Stimulated activated CD4-positive, alpha-beta T cell treated with anti-CD3 and anti-CD28 coated beads, Interleukin-1b, Interleukin-23, amount 100 ng/mL, for 48 hours (primary cell): ENCODE data around the gene STAP2.

Source experiments
- DNase-seq: peaks from one replicate; pipeline ENCODE4 v3.0.0-alpha.2; 2020

STAP2 gene

DNA sequence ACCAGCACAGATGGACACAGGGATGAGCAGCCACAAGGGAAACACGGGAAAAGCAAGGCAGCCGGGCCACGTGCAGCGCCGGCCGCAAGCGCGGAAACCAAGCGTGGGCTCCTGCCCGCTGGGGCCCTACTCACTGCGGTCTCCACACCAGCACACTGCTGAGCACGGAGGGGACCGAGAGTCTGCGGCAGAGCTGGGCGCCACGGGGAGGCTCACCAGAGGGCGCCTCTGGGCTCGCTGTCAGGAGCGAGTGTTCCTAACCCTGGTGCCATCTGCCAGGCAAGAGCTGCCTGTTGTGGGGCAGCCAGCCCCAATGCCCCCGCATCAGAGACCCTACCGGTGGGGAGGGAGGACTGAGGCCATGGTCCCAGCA lies 31.2 kb upstream of the STAP2 start:
- DNase-seq, result peak; percentile 78

DNA sequence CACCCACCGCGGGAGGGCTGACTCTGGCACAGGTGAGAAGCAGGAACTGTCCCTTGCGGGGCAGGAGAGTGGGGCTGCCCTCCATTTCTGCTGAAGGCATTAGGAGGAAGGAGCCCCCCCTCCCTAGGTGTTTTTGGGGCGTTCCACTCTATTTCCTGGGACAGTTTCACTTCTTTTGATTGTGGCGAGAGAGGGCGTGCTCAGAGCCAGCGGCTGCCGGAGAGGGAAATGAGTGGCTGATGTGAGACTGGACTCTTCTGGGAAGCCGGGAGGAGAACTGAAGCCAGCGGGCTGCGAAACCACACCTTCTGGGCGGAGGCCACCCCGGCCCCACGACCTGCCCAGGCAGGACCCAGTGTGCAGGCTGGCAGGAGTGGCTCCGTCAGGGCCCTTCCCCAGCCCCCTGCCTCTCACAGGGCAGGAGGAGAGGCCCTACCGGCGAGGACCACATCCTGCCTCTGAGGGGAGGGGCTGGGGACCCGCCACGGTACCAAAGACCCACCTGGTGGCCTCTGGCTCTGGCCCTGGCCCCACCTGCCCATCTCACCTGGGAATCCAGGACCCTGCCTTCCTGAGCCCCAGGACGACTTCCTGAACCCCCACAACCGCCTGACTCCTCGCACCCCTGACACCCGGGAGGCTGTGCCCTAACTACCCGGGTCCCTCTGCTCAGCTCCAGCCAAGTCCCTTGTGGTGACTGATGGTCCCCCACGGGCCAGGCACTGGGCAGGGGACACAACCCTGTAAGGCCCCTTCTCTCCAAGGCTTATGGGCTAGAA lies 30.7 kb upstream of the STAP2 start:
- peak; percentile 76 for DNase-seq

DNA sequence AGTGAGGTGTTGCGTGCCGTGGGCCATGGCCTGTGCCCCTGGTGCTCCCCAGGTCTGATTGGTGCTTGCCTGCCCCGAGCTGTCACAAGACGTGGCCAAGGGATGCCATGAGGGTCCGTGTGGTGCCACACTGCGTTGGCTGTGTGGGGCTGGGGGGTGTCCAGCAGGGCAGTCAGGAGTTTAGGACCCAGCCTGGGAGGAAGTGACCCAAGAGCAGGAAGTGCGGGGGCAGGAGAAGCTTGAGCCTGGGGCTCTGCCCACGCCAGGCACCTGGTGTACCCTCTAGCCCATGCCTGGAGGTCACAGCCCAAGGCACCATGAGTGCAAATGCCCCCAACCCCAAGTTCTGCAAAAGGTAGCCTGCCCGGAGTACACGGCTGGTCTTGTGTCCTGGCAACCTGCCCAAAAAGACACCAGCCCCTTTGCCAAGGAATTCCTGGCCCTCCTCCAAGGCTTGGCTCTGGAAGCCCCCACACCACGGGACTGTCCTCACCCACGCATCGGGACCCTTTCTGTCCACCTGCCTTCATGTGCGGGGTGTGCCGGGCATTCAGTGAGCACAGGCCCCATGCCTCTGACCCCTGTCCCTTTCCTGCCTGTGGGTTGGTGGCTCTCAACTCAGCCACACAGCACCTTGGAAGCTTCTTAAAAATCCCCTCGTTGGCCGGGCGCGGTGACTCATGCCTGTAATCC lies 29.6 kb upstream of the STAP2 start:
- DNase-seq, result no peak

DNA sequence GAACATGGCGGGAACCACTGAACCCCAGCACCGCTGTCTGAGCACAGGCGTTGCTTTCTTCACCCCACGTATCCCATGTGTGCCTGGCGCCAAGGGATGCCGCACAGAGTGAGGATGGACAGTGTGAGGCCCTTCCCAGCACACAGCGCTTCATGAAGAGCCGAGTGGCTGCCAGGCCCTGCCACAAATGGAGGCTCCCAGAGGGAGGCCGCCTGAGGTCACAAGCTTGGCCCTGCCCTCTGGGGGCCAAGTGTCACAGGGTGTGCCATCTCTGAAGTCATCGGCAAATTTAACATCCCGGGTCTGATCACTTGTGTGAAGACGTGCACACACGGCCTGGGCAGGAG lies 29.1 kb upstream of the STAP2 start:
- no peak for DNase-seq

DNA sequence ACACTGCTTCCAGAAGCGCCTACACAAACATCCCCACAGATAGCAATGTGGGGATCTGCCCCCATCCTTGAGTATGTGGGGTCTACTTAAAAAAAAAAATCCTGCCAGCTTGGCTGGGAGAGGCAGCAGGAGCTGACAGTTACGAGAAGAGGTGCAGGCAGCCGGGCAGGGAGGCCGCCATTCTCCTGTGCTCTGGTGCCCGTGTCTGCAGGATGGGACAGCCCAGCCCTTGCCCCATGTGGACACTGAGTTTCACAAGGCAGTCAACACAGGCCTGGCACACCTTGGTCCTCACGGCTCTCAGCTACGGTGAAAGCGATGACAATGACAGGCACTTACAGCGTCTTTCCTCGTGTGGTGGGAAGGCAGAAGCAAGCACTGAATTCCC lies 28.7 kb upstream of the STAP2 start:
- no peak for DNase-seq

DNA sequence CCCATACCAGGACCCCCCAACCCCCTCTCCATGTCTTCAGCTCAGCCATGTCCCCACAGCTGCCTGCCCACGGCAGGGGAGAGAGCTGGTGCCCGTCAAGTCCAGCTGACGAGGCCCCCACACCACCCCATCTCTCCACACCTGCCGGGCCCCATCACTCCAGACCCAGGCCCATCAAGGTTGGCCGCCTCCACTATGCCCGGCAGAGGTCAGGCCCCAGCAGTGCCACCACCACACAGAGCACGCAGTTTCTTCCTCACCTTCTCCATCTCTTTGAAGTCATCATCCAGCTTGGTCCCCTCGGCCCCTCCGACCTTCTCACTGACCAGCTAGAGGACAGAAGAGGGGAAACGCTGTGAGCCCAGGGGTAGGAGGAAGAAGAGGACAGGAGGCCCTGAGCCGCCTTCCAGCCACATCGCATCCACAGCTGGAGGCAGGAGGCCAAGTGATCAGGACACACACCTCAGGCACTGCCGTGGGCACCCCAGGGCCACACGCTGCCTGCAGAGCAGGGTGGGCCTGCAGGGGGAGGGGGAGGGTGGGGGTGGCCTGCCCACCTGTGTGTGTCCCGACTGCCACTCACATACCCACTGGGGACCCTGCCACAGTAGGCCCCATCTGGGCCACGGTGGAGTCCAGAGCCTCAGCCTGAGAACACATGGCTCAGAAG lies 28.2 kb upstream of the STAP2 start:
- no peak for DNase-seq

DNA sequence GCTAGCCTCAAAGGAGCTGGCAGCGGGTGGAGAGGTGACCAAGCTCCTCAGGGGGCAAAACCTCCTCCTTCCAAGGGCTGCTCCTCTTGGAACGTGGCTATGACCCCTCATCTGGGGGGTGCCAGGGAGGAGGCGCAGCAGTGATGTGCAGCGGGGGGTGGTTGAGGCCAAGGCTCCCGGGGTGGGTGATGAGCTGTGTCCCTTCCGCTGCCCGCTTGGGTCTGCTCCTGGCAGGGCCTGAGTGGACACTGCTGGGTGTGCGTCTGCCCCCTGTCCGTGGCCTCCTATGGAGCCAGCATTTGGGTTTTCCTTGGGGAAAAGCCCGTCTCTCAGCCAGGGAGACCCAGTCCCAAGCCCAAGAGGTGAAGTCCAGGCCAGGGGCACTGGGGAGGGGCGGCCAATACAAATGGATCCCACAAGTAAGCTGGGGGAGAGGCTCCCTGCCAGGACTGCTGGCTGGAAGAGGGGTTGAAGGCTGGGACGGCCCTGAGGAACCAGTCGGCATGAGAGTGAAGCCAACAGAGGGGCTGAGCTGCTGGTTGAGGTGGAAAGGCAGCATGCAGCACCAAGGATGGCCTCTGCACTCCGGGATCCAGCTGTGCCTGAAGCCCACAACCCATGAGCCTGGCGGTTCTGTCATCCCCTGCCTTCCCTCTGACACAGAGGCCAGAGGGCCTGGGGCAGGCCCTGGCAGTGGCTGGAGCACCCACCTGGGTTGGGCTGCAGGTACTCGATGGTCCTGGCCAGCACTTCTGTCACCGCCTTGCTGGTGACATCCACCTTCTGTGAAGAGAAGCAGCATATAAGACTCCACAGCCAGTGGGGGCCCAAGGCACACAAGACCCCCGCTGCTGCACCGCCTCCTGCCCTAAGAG lies 27.4 kb upstream of the STAP2 start:
- DNase-seq, result no peak

DNA sequence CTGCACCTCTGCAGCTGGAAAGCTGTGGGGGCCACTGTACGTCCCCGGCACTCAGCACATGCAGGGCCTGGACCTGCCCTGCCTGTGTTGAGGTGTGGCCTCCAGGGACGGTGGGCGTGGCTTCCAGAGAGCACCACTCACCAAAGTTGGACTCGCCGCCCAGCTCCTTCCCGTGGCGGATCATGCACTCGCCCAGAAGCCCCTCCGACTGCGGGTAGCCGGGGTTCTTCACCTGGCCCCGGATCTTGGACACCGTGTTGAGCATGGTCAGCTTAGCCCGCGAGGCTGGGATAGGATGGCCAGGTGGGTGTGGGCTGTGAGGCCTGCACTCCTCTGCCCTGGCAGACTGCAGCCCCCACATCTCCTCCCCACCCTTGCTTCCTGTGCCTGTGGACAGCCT lies 26.7 kb upstream of the STAP2 start:
- no peak for DNase-seq

DNA sequence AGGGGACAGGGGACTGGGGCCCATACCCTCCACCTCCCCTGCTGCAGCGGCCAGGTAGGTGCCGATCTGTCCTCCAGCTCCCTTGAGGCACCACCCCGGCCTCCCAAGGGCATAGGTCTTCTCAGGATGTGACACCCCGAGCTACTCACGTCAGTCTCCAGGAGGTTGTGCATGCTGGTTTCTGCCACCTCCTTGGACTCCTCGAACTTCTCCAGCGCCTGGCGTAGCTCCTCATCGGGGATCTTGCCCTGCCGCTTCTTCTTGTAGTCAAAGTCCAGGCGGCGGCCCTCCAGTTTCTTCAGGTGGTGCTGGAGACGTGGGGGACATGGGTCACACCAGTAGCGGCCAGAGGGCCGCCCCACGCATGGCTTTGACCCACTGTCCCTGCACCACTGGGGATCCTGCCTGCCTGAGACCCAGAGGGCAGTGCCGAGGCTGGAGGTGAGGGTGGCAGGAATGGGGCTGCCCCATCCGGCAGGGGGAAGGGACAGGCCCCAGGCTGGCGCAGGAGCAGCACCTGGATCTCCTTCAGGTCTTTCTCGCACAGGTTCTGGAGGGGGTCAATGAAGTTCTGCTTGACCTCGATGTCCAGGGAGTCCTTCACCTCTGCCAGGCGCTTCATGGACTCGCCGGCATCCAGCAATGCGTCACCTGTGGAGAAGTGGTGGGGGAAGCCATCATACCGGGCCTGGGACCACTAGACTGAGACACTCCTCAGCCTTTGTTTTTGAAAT lies 25.1 kb upstream of the STAP2 start:
- no peak for DNase-seq

DNA sequence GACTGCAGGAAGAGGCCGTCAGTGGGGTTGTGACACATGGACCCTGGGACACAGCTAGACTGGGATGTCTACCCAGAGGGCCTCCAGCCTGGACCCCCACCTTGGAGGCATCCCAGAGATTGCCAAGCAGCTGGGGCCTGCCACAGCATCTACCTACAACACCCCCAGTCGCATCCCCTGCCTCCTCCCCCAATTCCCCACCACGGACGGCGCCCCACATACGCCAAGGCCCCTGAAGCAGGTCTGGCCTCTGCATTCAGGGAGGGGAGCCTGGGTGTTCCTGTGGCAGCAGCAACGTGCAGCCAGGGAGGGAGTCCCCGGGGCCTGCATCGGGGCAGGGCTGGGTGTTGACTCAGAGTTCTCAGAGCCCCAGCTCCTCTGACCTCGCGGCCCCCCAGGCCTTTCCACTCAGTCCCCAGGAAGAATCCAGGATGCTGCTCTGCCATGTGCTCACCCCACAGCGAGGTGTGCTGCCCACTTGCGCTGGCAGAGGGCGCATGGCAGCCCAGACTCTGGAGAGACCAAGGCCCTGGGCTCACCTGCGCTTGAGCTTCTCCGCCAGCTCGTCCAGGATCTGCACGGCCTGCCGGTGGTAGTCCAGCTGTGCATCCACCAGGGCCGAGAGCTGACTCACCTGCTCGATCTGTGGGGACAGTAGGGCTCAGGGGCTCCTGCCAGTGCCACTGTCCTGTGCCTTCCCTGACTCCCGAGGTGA lies 24.4 kb upstream of the STAP2 start:
- no peak for DNase-seq

DNA sequence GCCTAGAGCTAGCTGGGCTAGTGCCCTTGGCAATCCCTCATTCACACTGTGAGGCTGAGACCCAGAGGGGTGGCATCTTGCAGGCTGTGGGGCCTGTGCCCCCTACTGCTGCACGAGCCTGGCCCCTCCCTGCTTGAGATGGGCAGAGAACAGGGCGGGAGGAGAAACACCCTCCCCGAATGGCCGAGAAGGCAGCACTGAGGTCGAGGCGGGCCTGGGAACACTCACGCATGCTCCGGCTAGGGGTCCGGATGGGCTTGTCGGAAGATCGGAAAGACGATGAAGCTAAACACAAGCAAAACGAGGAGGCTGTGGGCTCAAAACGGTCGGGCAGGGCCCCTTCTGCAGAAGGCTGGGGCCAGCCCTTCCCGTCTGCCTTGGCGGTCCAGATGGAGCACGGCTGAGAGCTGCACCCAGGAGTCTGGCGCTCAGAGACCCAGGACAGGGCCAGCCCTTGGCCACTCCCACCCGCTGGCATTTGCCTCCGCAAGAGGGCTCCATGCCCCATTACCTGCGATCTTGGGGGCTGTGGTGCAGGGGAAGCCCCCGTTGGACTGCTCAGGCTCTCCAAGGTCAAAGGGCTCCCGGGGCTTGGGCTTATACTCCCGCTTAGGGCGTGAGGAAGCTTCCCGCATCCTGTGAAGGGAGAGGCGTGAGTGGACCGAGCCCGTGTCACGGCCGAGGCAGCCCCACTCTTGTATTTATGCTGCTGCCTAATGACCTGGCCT lies 23.6 kb upstream of the STAP2 start:
- DNase-seq, result no peak

DNA sequence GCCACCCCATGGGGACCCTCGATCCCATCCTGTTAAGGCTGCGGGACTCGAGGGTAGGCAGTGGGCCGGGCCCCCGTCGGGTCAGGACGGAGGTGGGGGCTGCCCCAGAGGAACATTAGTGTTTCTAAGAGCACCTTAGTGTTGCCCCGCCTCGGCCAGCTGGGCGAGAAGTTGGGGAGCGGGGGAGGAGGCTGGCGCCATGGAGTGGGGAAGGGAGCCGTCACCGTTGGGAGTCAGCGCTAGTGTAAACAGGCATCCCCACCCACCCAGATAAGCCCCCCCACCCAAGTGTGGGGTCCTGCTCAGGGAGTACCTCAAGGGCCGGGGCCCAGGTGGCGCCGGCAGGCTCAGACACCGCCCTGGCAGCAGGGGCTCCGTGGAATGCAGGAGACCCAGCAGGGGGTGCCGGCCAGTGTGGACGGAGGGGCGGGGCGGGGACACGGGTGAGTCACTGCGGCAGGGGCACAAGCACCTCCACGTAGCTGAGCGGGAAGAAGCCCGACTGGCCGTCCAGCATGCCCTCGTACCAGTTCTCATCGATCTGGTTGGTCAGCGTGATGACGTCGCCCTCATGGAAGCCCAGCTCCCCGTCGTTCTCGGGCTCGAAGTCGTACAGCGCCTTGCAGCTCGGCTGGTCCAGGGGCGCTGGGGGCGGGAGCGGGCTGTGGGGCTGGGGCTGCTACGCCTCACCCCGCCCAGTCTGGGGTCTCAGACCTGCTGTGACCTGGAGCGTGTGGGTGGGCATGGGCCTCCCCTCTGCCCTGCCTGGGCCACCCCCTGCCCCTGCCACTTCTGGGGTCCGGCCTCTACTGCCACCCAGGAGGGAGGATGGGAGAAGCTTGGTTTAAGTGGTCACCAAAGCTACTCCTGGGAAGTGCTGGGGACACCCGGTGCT lies 22.8 kb upstream of the STAP2 start:
- DNase-seq, result no peak

DNA sequence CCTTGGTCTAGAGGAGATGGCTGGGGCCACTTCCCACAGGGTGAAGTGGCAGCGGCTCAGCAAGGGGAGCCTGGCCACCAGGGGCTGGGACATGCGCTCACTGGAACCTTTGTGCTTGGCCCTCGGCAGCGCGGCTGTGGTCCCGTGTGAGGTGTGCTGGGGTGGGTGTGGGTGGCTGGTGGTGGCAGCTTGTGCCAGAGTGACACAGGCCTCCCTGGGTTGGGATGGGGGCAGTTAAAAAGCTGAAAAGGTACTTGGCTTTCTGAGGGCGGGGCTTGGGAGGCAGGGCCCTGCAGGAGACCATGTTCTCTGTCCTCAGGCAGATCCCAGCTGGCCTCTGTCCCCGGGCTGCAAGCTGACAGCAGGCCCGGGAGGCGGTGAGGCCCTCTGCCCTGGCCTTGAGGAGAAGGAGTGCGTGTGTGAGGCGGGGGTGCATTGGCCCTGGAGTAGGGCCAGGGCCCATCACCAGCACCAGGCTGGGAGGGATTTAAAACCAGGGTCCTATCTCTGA lies 22.1 kb upstream of the STAP2 start:
- DNase-seq, result no peak

DNA sequence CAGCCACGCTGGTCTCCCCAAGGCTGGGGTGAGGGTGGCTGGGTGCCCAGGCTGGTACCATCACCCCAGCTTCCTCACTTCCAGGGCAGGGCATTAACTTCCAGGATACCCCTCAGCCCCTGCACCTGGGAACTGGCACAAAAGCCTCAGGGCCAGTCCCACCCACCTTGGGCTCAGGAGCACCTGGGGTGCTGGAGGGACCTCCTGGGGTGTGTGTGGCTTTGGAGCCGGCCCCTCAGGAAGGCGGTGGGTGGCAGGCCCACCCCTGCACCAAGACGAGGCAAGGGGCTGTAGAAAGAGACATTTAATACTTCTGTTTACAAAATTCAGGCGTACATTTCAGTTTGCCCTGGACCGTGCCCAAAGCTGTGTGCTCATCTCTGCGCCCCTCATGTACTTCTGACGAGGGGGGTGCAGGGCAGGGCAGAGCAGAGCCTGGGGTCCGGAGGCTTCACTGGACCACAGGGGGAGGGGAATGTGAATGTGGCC lies 21.5 kb upstream of the STAP2 start:
- no peak for DNase-seq

DNA sequence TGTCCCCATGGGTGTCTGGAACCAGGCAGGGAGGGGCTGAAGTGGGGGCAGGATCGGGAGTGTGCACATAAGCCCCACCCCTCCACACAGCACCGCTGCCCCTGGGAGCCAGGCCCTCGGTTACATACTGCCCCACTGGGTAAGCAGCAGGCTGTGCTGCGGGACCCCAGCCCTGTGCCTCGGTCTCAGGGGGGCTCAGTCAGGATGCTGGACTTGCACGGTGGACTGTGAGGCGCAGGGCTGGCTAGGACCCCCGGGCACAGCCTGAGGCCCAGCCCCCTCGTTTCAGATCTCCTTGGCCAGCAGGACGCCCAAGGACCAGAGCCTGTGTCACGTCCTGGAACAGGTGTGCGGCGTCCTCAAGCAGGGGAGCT lies 21.0 kb upstream of the STAP2 start:
- DNase-seq, result no peak

DNA sequence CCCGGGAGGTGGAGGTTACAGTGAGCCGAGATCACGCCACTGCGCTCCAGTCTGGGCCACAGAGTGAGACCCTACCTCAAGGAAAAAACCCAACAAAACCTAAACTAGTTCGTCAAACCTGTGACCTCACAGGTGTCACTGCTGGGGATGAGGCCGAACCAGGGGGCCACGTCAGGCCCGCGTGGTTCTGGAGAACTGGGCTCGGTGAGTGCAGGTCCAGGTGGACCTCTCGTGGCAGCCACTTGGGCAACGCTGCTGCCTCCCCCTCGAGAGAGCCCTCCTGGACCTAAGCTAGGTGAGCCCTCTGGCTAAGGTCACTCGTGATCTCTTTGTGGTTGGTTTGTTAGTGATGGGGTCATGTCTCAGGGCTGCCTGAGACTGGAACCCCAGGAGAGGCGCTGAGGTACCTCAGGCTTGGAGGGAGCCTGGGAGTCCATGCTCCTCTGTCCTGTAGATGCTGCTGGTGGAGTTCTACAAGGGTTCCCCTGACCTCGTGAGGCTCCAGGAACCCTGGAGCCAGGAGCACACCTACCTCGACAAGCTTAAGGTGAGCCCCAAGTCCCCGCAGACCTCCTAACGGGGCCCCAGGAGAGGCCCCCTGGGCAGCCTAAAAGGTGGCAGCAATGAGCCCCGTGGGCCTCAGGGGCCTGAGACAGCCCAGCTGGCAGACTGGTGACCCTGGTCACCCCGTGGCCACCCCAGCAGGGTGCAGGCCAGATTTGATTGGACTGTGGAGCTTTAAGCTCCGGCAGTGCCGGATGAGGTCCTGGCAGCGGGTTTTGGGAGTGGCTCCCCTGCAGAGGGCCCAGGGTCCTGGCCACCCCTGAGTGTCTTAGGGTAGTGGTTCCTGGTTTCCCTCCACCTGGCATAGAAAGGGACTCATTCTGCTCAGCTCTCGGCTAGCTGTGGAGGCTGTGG lies 20.3 kb upstream of the STAP2 start:
- DNase-seq, result no peak

DNA sequence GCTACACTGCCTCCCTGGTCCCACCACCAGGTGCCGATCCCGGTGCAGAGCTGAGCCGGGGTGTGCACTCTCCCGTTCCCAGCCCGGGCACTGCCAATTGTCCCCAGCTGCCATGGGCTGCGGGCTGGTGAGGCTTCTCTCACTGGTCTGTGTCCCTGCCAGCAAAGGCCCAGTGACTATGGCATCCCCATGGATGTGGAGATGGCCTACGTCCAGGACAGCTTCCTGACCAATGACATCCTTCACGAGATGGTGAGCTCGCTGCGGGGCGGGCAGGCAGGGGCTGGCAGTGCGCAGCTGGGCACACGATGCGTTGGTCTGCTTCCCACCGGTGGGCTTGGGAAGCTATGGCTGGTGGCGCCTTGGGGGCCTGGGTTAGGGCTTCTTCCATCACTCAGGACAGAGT lies 19.3 kb upstream of the STAP2 start:
- no peak for DNase-seq

DNA sequence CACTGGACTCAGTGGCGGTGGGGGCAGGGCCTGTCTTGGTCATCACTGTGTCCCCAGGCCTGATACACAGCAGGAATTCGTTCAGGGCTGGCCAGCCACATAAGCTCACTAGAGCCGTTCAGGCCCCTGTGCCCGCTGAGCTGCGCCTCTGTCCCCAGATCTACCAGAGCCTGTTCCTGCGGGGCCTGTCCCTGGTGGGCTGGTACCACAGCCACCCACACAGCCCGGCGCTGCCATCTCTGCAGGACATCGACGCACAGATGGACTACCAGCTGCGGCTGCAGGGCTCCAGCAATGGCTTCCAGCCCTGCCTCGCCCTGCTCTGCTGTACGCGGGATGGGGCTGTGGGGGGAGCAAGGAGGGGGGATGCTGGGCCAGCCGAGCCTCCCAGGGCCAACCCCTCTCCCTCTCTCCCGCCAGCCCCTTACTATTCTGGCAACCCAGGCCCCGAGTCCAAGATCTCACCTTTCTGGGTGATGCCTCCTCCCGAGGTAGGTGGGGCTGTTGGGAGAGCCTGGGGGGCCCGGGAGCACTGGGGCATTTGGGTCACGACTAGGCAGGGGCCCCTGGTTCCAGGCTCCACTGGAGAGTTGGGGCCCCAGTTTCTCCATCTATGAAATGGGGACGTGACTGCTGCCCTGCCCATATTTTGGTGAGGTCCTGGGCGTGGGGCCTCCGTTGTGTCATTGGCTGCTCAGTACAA lies 18.6 kb upstream of the STAP2 start:
- DNase-seq, result no peak
